ENCODE results near the gene BANP.

The BANP gene

DNA sequence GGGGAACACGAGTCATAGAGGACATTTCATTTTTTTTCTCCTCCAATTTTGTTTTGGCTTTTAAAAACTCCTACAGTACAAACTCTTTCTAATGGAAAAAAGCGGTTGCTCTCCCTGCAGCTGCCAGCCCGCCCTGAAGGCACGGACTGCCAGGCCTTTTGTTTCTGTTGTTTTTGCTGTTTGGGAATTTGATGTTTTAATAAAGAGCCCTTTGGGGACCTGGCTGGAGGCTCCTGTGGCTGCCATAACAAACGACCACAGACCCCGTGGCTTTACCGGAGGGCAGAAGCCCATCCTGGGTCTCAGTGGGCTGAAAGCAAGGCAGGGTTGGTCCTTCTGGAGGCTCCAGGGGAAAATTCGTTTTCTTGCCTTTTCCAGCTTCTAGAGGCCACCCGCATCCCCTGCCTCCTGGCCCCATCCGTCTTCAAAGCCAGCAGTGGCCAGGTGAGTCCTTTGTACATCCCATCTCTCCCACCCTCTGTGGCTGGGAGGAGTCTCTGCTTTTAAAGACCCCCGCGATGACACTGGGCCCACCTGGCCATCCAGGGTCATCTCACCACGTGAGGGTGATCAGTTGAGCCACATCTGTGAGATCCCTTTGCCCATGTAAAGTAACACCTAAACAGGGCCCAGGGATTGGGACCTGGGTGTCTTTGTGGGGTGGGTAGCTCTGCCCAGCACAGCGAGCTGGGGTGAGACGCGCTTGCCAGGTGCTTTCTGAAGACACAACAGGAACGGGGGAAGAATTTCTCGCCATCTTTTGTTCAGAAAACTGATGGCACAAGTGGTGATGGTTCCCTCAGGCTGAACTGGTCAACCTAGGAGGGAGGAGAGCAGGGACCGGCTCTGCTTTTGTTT, 113.9 kb downstream of the BANP start:
- H3K4me3 ChIP-seq = no peak overlapping the region
- in situ Hi-C loops (cut with MboI; ENCODE audit: low sequenced_read_pairs) = no loop called here
- H3K27me3 ChIP-seq (ENCODE audit: low read depth) = no peaks in the 10 kb centered on the region
- peaks cover 3% of the 10 kb centered on the region for H3K36me3 ChIP-seq (replicated peaks)
- peak; percentile 4 to 23 for DNase-seq (ENCODE audit: low spot score in 2 of 2)
- H3K4me1 ChIP-seq = no peaks in the 10 kb centered on the region
- H3K9me3 ChIP-seq = no peaks in the 10 kb centered on the region

DNA sequence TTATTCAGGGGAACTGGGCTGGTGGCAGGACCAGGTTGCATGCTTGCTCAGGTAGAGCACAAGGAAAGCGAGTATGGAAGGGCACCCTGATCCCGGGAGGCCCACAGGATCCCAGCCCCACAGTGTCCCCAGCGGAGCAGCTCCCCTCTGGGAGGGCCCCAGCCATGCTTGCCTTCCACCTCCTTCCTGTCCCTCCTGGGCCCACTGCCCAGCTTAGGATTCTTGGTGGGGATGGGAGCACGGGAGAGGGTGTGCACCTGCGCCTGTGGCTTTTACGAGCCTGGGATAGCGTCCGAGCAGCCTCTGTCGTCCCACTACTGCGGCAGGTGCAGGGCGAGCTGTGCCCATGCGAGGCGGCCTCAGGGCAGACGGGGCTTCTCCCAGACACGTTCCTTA, 114.5 kb downstream of the BANP start:
- in situ Hi-C loops (cut with MboI; ENCODE audit: low sequenced_read_pairs) = no loop called here
- DNase-seq (ENCODE audit: low spot score in 2 of 2) = no peak

DNA sequence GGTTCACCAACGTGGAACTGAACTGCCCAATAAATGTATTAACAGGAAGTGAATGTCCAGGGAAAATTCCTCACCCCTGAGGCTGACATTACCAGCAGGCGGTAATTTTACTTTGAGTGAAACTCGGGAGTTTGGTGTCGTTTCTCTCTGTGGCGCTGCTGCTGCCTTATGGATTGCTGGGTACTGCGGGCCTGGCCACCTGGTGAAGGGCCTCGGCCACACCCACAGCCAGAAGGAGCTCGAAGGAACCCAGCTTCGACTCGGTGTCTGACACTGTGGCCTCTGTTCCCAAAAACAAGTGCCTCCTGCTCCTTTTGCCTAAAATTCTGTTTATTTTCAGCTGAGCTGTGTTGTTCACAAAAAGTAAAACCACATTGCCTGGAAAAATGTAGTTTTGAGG, 115.0 kb downstream of the BANP start:
- H3K4me1 ChIP-seq = no peaks in the 10 kb centered on the region
- no peak overlapping the region for H3K4me3 ChIP-seq
- in situ Hi-C loops (cut with MboI; ENCODE audit: low sequenced_read_pairs) = no loop called here
- no peak for DNase-seq (ENCODE audit: low spot score in 2 of 2)
- no peaks in the 10 kb centered on the region for H3K9me3 ChIP-seq
- H3K27me3 ChIP-seq (ENCODE audit: low read depth) = no peaks in the 10 kb centered on the region
- peaks cover 4% of the 10 kb centered on the region for H3K36me3 ChIP-seq (replicated peaks)

More for the DNA sequence above, 114.5 kb downstream of the BANP start:
- peaks cover 4% of the 10 kb centered on the region for H3K36me3 ChIP-seq (replicated peaks)
- H3K9me3 ChIP-seq = no peaks in the 10 kb centered on the region
- no peak overlapping the region for H3K4me3 ChIP-seq
- no peaks in the 10 kb centered on the region for H3K4me1 ChIP-seq
- H3K27me3 ChIP-seq (ENCODE audit: low read depth) = no peaks in the 10 kb centered on the region

DNA sequence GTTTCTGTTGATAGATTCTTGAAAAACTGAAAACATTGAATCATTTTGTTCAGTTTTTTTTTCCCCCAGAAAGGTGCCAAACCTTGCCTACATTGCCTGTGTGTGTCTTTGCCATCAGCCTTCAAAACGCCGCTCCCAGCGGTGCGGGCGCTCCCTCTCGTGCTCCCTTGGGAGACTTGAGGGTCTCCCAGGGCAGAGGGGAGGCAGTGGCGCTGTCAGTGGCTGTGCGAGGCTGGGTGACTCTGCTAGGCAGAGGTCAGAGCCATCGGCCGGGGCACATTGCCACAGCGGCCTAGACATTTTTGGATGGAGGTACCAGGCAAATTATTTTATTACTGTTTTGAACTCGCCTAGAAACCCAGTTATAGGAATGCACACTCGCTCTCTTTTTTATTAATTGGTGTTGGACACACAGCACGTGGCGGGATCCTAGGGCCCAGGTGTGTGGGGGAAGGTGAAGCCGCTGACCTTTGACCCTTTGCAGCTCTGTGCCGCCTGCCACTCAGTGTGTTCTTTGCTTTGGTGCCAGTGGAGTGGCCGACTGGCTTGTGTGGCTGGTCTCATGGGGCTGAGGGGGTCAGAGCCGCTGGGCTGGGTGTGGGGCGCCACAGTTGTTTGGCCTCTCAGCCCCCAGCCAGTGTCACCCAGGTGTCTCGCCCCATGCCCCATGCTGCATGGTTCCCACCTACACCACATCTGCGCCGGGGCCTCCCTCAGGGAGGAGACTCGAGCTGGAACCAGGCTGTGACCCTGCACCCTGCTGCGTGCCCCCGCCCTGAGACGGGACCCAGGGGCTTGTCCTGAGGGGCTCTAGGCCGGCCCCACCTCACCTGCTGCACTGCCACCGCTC, 115.7 kb downstream of the BANP start:
- Histone ChIP-seq H3K27me3 (ENCODE audit: low read depth) (no peaks in the 10 kb centered on the region), H3K4me3 (no peak overlapping the region), H3K4me1 (no peaks in the 10 kb centered on the region), H3K36me3 (replicated peaks) (peaks cover 4% of the 10 kb centered on the region; the same call in 1 of the 2 replicates), H3K9me3 (no peaks in the 10 kb centered on the region)
- in situ Hi-C loops (cut with MboI; ENCODE audit: low sequenced_read_pairs) = no loop called here
- no peak for DNase-seq (ENCODE audit: low spot score in 2 of 2)

DNA sequence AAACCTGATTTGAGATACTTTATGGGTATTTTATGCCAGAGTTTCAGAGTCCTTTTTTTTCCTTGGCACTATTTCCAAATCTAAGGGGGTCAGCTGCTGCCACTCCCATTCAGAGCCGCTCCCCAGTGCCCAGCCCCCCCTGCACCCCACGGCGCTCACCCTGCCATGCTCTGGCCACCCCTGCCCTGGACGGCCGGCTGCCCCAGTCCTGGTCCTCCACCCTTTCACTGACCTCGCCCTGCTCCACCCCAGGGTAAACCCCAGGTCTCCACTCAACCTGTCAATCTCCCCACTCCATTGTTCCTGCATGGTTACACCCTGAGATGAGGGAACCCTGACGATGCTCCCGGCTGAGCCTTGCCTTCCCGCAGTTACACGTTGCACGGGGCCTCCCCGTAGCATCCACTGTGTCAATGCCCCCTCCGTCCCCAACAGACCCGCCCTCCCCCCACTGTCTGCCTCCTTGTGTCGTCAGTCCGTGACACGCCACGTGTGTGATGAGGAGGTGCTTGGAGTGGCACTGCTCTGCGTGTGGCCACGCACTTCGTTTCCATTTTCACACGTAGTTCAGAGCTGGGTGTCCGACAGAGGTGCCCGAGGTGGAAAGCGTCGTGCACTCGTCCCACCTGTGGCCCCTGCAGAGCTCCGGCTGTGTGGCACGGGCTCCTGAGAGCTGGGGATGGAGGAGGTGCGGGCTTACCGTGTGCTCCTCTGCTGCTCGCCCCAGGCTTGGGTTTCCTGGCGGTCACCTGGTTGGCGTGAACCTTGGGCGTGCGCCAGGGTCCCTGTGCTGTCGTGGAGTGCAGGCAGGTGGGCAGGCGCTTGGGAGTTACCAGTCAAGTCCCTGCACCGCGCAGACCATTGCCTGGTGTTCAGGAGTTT, 116.5 kb downstream of the BANP start:
- no peak overlapping the region for H3K4me3 ChIP-seq
- DNase-seq (ENCODE audit: low spot score in 2 of 2) = no peak
- H3K27me3 ChIP-seq (ENCODE audit: low read depth) = no peaks in the 10 kb centered on the region
- H3K4me1 ChIP-seq = no peaks in the 10 kb centered on the region
- H3K36me3 ChIP-seq (replicated peaks) = peaks cover 4% of the 10 kb centered on the region; the same call in 1 of the 2 replicates
- in situ Hi-C loops (cut with MboI; ENCODE audit: low sequenced_read_pairs) = no loop called here
- no peaks in the 10 kb centered on the region for H3K9me3 ChIP-seq

DNA sequence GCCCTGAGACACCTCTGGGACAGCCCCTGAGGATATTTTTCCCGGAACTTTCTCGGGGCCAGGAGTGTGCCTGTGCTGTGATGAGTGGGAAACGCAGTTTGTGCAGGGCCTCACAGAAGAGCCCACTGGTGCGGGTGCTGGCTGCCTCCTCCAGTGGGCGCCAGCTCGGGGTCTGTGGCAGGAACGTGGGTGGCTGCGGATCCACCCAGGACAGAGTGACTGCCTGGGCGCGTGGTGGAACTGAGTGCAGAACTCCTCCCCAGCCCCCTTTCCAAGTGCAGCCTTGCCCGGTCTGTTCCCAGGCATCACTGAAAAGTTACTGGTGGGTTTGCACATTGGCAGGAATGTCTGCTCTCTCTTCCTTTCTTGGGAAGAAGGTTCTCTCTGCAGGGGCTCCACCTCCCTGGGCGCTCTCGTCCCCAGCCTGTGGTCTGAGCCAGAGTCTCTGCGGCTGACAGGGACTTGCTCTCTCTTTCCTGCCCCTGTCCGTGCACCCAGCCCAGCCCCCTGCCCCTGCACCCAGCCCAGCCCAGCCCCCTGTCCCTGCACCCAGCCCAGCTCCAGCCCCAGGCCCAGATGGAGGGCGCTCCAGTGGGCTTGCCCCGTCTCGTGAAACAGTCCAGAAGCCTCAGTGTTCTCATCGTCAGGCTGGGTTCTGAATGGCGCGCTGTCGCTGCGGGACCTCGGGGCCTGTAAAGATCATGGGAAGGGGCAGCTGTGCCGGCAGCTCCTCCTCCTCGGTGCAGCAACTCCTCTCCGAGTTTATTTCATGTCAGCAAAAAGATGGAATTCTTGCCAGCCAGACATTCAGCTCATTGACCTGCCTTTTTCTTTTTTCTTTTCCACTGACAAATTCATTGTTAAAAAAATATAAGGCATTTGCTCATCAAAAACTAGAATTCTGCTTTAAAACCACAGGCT, 117.5 kb downstream of the BANP start:
- H3K27me3 ChIP-seq (ENCODE audit: low read depth) = no peaks in the 10 kb centered on the region
- no peaks in the 10 kb centered on the region for H3K4me1 ChIP-seq
- in situ Hi-C loops (cut with MboI; ENCODE audit: low sequenced_read_pairs) = no loop called here
- no peak overlapping the region for H3K4me3 ChIP-seq
- no peaks in the 10 kb centered on the region for H3K9me3 ChIP-seq
- H3K36me3 ChIP-seq (replicated peaks) = peaks cover 4% of the 10 kb centered on the region; the same call in 1 of the 2 replicates
- DNase-seq (ENCODE audit: low spot score in 2 of 2) = peak in 1 of 2 experiments; percentile 5

DNA sequence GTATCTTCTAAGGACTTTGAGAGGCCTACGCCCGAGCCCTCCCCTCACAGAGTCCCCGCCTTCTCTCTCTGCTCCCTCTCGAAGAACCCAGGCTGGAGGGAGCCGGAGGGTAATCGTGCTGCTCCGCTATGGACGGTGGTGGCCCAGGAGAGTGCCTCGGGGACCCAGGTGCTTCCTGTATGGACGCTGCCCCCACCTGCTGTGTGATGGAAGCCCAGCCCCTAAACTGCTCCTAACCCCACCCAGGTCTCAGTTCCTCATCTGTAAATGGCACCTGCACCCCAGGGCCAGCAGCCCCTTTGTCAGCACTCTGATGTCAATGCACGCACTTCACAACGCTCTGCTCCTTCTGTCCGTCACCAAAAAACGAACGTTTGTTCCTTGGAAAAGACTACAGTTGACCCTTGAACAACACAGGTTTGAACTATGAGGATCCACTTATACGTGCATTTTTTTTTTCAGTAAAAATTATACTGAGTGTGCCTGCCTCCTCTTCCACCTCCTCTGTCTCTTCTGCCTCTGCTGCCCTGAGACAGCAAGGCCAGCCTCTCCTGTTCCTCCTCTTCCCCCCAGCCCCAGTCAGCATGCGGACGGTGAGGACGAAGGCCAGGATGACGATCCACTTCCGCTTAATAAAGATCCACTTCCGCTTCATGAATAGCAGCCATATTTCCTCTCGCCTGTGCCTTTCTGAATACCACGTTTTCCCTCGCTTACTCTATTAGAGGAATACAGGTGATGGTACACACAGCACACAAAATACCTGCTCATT, 118.3 kb downstream of the BANP start:
- no peak for DNase-seq (ENCODE audit: low spot score in 2 of 2)
- H3K4me1 ChIP-seq = no peaks in the 10 kb centered on the region
- in situ Hi-C loops (cut with MboI; ENCODE audit: low sequenced_read_pairs) = no loop called here

DNA sequence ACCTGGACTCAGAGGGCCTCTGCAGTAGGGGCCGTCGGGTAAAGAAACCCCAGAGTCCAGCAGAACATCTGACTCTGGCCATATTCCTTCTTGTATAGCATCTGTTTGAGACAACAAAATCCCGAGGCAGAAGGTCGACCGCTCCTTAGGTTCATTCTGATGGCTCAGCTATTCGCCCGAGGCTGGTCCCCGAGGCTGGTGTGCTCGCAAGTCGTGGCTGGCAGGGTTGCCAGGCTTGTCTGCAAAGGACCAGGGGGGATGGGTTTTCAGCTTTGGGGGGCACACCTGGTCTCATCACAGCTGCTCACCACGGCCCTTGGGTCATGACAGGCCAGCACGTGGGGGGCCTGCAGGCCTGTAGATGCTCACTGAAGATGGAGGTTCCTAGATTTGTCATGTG, 119.1 kb downstream of the BANP start:
- Histone ChIP-seq H3K27me3 (ENCODE audit: low read depth) (no peaks in the 10 kb centered on the region), H3K9me3 (no peaks in the 10 kb centered on the region), H3K36me3 (replicated peaks) (peaks cover 4% of the 10 kb centered on the region; the same call in 1 of the 2 replicates), H3K4me3 (no peak overlapping the region), H3K4me1 (no peaks in the 10 kb centered on the region)
- in situ Hi-C loops (cut with MboI; ENCODE audit: low sequenced_read_pairs) = no loop called here
- DNase-seq (ENCODE audit: low spot score in 2 of 2) = no peak

More for the DNA sequence above, 118.3 kb downstream of the BANP start:
- Histone ChIP-seq H3K27me3 (ENCODE audit: low read depth) (no peaks in the 10 kb centered on the region), H3K36me3 (replicated peaks) (peaks cover 4% of the 10 kb centered on the region; the same call in 1 of the 2 replicates), H3K4me3 (no peak overlapping the region), H3K9me3 (no peaks in the 10 kb centered on the region)

DNA sequence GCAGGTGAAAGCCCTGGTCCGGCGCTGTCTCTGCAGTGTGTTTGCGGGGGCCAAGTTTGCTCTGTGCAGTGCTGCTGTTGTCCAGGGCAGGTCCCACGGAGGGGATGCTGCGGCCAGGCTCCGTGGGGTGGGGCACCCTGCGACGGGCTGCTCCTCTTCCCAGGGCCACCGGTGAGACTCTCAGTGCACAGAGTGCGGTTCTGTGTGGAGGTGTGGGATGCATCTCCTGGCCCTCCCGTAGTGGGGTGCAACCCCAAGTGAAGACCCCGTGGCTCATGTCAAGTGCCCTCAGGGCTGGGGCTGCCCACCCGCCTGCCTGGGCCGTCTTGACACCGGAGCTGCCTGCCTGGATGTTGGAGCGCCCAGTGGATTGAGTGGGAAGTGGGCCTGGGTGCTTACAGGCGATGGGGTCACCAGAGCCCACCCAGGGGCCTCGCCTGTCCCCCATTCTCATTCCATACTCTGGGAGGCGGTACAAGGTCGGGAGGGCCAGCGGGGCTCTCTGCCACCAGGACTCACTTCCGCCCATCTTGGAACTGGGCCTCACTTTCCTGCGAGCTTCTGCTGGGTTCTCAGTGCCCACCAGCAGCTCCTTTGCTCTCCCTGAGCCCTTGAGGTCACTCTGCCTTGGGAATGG, 119.9 kb downstream of the BANP start:
- Histone ChIP-seq H3K9me3 (no peaks in the 10 kb centered on the region), H3K27me3 (ENCODE audit: low read depth) (no peaks in the 10 kb centered on the region), H3K4me1 (no peaks in the 10 kb centered on the region), H3K4me3 (no peak overlapping the region), H3K36me3 (replicated peaks) (peaks cover 4% of the 10 kb centered on the region; the same call in 1 of the 2 replicates)
- in situ Hi-C loops (cut with MboI; ENCODE audit: low sequenced_read_pairs) = no loop called here
- peak in 1 of 2 experiments; percentile 2 for DNase-seq (ENCODE audit: low spot score in 2 of 2)

DNA sequence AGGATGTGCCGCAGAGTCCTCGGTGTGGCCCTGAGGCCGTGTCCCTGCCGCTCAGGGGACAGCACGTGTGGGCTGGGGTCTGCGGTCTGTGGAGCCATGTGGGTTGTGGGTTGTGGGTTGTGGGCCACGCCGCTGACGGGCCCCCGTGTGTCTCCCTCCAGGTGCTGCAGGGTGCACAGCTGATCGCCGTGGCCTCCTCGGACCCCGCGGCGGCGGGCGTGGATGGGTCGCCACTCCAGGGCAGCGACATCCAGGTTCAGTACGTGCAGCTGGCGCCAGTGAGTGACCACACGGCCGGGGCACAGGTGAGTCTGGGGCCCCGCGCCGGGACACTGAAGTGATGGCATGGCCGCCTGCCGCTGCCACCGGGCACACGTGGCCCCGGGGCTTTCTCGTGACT, 120.7 kb downstream of the BANP start:
- H3K36me3 ChIP-seq (replicated peaks) = peaks cover 4% of the 10 kb centered on the region; the same call in 1 of the 2 replicates
- DNase-seq (ENCODE audit: low spot score in 2 of 2) = no peak
- no peaks in the 10 kb centered on the region for H3K4me1 ChIP-seq
- no peaks in the 10 kb centered on the region for H3K9me3 ChIP-seq
- no peaks in the 10 kb centered on the region for H3K27me3 ChIP-seq (ENCODE audit: low read depth)
- H3K4me3 ChIP-seq = no peak overlapping the region
- in situ Hi-C loops (cut with MboI; ENCODE audit: low sequenced_read_pairs) = no loop called here

DNA sequence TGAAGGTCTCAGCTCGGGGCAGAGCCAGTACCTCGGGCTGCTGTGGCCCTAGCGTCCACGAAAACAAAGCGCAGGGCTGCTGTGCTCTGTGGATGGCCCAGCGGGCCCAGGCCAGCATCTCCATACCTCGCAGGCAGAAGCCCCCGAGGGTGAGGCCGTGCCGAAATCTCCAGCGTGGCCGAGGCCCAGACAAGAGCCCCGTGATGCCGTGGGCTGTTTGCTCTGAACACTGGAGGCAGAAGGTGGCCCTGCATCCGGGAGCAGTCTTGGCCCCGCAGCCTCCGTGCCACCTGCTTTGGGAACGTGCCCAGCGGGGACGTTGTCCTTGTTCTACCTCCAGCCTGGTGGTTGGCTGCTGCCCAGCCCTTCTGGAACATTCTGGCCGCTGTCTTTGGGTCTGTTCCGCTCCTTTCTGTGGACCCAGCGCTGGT, 121.4 kb downstream of the BANP start:
- H3K4me1 ChIP-seq = no peaks in the 10 kb centered on the region
- H3K9me3 ChIP-seq = no peaks in the 10 kb centered on the region
- no peak overlapping the region for H3K4me3 ChIP-seq
- in situ Hi-C loops (cut with MboI; ENCODE audit: low sequenced_read_pairs) = no loop called here
- no peaks in the 10 kb centered on the region for H3K27me3 ChIP-seq (ENCODE audit: low read depth)
- no peak for DNase-seq (ENCODE audit: low spot score in 2 of 2)
- H3K36me3 ChIP-seq (replicated peaks) = peaks cover 4% of the 10 kb centered on the region; the same call in 1 of the 2 replicates

Measured in HAP-1 (cell line).